ENCODE measurements around the gene TSHB.

Gene TSHB

DNA sequence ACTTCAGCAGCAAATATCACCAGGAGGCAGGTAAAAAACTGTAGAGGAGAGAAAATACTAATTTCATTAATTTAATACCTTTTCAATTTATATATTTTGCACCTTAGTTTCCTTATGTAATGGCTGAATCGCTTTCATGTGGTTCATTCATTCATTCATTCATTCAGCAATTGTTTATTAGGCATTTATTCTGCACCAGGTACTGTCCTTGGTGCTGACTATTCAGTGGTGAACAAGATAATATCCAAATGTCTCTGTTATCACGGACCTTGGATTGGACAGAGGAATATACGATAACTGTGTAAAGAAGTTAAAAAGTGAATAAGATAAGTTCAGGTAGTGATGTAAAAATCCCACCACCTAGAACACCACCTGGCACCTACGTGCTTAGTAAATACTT is 30.9 kb downstream of the TSHB start:
- DNase-seq (ENCODE audit: low read depth in 2 of 2): no peak

- DNase-seq (ENCODE audit: low read depth in 2 of 2): no peak
Observed at GRCh38 chr1:115062542-115063004, 32.9 kb downstream of the TSHB start.

GRCh38 chr1:115063228-115063901 is 33.7 kb downstream of the TSHB start:
- no peak for DNase-seq (ENCODE audit: low read depth in 2 of 2)

GRCh38 chr1:115064461-115064860 is 34.8 kb downstream of the TSHB start:
- DNase-seq (ENCODE audit: low read depth in 2 of 2): no peak

DNA sequence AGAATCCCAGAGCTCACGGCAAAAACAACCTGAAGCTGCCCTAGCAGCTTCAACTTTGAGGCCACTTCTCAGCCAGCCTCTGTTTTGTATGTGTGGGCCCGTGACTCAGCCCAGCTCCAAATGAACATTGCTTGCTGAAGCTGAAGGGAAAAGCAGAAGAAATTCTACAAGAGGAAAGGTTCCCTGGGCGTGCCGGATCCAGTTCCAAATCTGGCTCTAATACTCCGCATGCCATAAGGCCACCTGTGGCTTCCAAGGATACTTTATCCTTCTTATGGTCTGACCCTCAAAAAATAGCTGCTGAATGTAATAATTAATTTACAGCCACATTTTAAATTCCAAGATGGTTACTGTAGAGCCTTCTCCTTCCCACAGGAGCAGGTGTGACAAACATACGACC is 35.4 kb downstream of the TSHB start:
- no peak for DNase-seq (ENCODE audit: low read depth in 2 of 2)

DNA sequence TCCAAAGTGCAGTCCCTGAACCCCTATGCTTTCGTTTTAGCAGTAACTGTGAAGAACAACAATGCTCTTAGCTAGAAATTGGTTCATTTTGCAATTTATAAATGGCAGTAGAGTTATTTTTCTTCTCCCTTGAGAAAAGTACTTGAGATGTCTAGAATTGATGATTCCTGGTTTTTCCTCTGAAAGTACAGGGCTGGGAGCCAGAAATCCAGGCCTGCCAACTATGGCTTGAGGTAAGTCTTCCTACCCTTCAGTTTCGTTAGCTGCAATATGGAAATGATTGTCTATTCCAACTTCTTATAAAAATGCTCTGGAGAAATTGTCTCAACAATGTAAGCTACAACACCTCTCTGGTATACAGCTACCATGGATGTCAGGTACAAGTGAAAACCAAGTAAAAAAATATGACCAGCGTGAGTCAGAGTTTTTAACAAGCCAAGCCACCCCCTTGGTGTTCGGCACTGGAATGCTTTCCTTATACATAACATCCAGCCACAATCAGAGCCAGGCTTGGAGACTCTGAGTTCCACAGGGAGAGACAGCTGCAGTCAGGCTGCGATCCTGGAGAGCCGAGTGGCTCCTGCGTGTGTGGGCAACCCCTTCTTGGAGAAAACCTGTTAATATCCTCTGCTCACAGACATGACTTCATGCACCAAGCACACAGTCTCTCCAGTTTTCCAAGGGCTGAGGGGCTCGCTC is 37.7 kb downstream of the TSHB start:
- peak in 1 of 2 experiments; percentile 17 for DNase-seq (ENCODE audit: low read depth in 2 of 2)

GRCh38 chr1:115068826-115069585 is 39.4 kb downstream of the TSHB start:
- no peak for DNase-seq (ENCODE audit: low read depth in 2 of 2)

GRCh38 chr1:115069659-115070308 is 40.2 kb downstream of the TSHB start:
- no peak for DNase-seq (ENCODE audit: low read depth in 2 of 2)

DNA sequence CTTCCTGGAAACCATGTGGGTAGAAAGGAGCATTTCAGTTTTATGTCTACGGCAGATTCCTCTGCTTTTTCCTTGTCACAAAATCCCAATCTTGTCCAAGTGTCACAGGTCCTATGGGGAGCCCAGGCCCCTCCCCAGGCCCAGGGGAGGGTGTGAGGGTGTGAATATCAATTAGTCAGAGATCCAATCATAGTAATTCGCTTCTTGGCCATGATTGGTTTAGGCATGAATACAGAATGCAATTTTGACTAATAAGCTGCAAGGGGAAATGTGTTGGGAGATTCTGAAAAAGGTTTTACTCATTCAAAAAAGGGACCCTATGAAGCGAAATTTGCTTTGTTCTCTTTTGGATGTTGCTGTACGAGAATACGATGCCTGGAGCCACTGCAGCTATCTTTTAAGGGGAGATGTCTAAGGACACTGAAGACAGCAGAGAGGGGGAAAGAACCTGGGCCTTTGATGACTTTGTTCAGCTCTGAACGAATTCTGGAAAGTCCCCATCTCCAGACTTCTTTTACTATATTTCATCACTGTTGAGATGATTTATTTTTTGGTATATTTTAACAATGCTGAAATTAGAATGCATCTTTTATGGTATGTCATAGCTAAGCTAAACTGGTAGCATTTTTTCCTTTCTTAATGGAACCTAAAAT is 41.5 kb downstream of the TSHB start:
- no peak for DNase-seq (ENCODE audit: low read depth in 2 of 2)

DNA sequence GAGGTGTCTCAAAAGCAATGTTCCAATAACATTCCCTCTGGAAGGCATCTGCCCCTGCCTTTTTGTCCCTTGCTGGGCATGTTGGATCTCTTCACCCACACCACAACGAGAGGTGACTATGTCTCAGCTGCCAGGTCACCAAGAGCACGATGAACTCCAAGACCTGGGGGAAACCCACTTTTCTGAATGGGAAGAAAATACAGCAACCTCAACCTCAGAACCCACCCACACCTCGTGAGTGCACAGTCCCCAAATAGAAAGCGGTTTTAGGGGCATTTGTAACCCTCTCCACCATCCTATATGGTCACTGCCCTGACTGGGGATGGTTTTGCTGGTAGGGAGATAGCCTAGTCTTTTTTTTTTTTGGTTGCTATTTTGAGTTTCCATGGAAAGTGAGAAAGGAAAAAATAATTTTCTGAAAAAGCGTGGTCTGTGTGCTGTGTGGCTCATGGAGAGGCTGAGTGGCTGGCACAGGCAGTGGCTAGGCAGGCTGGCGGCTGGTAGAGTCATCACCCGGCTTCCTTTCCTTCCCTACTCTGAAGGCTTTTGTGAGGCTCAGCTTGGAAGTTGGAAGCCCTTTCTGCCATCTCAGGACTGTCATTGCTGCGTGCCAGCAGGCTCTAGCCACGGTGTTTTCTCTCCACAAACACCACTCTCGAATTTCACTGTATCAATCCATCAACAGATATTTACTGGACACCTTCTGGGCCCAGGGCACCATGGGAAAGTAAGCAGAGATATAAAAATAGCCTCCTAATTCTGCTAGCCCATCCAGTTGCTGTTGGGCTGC is 43.9 kb downstream of the TSHB start:
- DNase-seq (ENCODE audit: low read depth in 2 of 2): no peak

DNA sequence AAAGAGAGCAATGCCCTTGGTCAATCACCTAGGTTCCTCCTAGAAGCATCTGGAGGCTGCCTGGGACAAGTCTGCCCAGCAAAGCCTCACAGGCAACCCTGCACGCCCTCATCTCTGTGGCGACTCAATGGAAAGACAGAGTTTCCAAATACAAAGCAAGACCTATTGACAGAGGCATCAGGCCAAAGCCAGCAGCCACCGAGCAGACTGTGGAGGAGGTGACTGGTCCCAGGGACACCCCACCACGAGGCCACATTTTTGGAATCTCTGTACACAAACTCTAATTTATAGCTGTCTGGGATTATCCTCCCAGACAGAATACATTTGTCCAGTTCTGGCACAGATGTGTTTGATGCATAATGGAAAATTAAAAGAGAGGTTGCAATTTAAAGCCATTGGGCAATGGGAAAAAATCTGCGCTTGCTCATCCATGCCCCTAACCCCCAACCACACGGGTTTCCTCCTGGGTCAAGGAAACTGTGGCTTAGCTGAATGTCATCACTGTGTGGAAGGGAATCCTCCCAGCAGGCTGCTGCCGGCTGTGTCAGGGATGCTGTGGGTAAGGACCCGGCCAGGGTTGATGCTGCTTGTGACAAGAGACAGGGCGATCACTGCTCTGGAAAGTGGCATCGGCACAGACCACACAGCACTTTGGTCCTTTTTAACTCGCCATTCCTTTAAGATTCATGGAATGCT is 45.4 kb downstream of the TSHB start:
- DNase-seq (ENCODE audit: low read depth in 2 of 2): no peak

GRCh38 chr1:115076384-115076915 is 46.8 kb downstream of the TSHB start:
- no peak for DNase-seq (ENCODE audit: low read depth in 2 of 2)

DNA sequence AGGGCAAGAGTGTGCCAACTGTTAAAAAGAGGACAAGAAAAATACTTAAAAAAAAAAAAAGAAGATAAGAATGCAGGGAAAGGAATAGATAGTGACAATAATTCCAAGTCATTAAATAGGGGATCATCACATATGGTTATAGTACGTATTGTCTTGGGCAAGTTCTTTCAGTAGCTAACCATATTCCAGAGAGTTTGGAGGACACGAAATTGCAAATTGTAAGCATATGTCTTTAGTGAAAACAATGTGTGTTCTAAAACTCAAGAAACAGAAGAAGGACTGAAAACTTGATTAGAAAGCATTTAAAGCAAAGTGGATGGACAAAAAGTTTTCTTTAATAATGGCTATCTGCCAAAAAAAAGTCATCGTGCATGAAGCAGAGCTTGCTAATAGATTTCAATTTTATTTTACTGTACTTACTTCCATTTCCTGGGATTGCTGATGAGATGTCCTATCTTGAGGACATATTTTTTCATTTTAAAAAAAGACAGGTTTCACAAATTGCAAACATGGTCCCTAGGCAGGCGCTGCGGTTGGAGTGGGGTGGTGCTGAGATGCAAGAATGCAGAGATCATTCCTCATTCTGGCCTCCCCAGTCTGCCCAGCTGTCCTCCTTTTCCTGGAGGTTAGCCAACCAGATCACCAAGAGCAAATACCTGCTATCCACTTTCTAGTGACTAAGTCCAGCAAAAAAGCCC is 47.8 kb downstream of the TSHB start:
- DNase-seq (ENCODE audit: low read depth in 2 of 2): no peak

DNA sequence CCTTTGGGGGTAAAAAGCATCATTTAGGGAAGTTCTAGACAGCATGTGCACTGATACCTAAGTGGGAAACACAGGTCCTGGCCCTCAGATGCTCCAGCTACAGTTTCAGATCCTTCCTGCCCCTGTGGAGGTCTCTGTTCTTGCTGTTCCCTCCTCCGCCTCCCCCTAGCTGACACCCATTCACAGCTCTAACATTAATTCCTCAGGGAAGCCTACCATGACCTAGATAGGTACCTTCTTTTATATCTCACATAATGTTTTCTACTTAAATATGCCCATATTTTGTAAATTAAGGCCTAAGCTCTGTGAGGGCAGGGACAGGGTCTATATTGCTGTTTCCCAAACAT is 48.3 kb downstream of the TSHB start:
- no peak for DNase-seq (ENCODE audit: low read depth in 2 of 2)

- no peak for DNase-seq (ENCODE audit: low read depth in 2 of 2)
Observed at GRCh38 chr1:115078708-115079107, 49.1 kb downstream of the TSHB start.

DNA sequence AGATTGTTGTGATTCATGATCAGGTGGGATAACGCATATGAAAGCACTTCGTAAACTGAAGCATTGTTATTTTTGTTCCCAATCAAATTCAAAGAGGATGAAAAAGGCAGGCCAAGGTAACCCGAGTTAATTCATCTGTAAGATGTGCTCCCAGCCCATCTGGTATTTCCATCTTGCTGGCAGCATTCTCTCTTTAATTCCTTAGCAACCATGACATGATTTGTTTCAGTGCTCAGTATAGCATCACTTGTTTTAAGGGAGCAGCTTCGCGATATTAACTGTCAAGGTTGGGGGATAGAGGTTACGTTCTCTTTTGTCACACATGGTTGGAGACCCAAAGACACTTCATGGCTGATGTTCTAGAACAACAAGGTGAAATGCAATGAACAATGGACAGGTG is 53.3 kb downstream of the TSHB start:
- no peak for DNase-seq (ENCODE audit: low read depth in 2 of 2)
